ENCODE data around the gene TPPP2. TPM values are rescaled to one million over a fixed set of nuclear protein-coding genes. Genes with fewer than 3 reads are reported as not detected.

The TPPP2 gene
- total RNA-seq, 1 experiment from 2014 or later, result not detected

GRCh38 chr14:21016413-21017190, 13.4 kb upstream of the TPPP2 start:
- in situ Hi-C loops (cut with HindIII; ENCODE audit: low pct_unique_long_range_greater_than_20kb, low sequenced_read_pairs), result no loop called here
- Histone ChIP-seq H3K9me3 (ENCODE audit: control insufficient read depth, insufficient read depth, low read depth, low read length) (no peaks in the 10 kb centered on the region), H3K27ac (ENCODE audit: low read length) (no peak overlapping the region), H3K4me3 (ENCODE audit: low read depth in 2 of 2, low read length in 2 of 2) (no peak overlapping the region), H3K4me1 (ENCODE audit: control insufficient read depth, insufficient read depth, low read length) (no peaks in the 10 kb centered on the region), H3K36me3 (ENCODE audit: control insufficient read depth, insufficient read depth, low read length) (no peaks in the 10 kb centered on the region), H3K27me3 (ENCODE audit: control insufficient read depth, insufficient read depth, low read length) (no peaks in the 10 kb centered on the region)
- CTCF ChIA-PET, result no interaction called here
- DNase-seq (ENCODE audit: low read depth, low spot score) (no peak), ATAC-seq (no peak)
- no TSS peak for BruUV-seq (replicated peaks)
- POLR2A ChIA-PET, result interaction anchor here (0.6 kb wide), 1 partner anchor 422 kb away, joined by 4 read pairs; no protein-coding TSS in a partner anchor
- no peak for TF ChIP-seq TCF7L2 (IDR thresholded peaks at IDR 0.05; ENCODE audit: low read depth, low read length)
- TF ChIP-seq REST (IDR thresholded peaks at IDR 0.05; ENCODE audit: insufficient read depth in 1 of 2, low read depth in 2 of 2, low read length in 1 of 2), result no peak
- no peak for TF ChIP-seq CTCF (IDR thresholded peaks at IDR 0.05)
- TF ChIP-seq POLR2AphosphoS5 (IDR thresholded peaks at IDR 0.05; ENCODE audit: low read depth, low read length), result no peak
- no peak for TF ChIP-seq SIN3A (IDR thresholded peaks at IDR 0.05; ENCODE audit: borderline replicate concordance, insufficient read depth, low read depth, low read length)
- intact Hi-C loops (cut with micrococcal nuclease; ENCODE audit: unreplicated experiment), result no loop called here

- in situ Hi-C loops (cut with HindIII; ENCODE audit: low pct_unique_long_range_greater_than_20kb, low sequenced_read_pairs), result no loop called here
- DNase-seq (ENCODE audit: low read depth, low spot score) (no peak), ATAC-seq (no peak)
- CTCF ChIA-PET, result no interaction called here
- POLR2A ChIA-PET, result interaction anchor here (0.5 kb wide), 1 partner anchor 345 kb away, joined by 7 read pairs; no protein-coding TSS in a partner anchor
- TF ChIP-seq CTCF (IDR thresholded peaks at IDR 0.05) (no peak), POLR2AphosphoS5 (IDR thresholded peaks at IDR 0.05; ENCODE audit: low read depth, low read length) (no peak), TCF7L2 (IDR thresholded peaks at IDR 0.05; ENCODE audit: low read depth, low read length) (no peak), SIN3A (IDR thresholded peaks at IDR 0.05; ENCODE audit: borderline replicate concordance, insufficient read depth, low read depth, low read length) (no peak), REST (IDR thresholded peaks at IDR 0.05; ENCODE audit: insufficient read depth in 1 of 2, low read depth in 2 of 2, low read length in 1 of 2) (no peak)
- intact Hi-C loops (cut with micrococcal nuclease; ENCODE audit: unreplicated experiment), result no loop called here
- H3K4me3 ChIP-seq (ENCODE audit: low read depth in 2 of 2, low read length in 2 of 2), result no peak overlapping the region
- no TSS peak for BruUV-seq (replicated peaks)
- H3K27ac ChIP-seq (ENCODE audit: low read length), result no peak overlapping the region
- no peaks in the 10 kb centered on the region for H3K4me1 ChIP-seq (ENCODE audit: control insufficient read depth, insufficient read depth, low read length)
- H3K27me3 ChIP-seq (ENCODE audit: control insufficient read depth, insufficient read depth, low read length), result peaks cover 2% of the 10 kb centered on the region; the same call in 1 of the 2 replicates
- H3K9me3 ChIP-seq (ENCODE audit: control insufficient read depth, insufficient read depth, low read depth, low read length), result no peaks in the 10 kb centered on the region
- no peaks in the 10 kb centered on the region for H3K36me3 ChIP-seq (ENCODE audit: control insufficient read depth, insufficient read depth, low read length)
Measured at GRCh38 chr14:21017528-21018245, 12.3 kb upstream of the TPPP2 start.
